IPS-11a (cell line): ENCODE data around the gene TGM6.

Source experiments
- H3K4me3 ChIP-seq: one replicate; pipeline ENCODE4 v1.5.1; 2013; ENCODE audit warnings: low read depth, low read length, control low read depth

The TGM6 gene

DNA sequence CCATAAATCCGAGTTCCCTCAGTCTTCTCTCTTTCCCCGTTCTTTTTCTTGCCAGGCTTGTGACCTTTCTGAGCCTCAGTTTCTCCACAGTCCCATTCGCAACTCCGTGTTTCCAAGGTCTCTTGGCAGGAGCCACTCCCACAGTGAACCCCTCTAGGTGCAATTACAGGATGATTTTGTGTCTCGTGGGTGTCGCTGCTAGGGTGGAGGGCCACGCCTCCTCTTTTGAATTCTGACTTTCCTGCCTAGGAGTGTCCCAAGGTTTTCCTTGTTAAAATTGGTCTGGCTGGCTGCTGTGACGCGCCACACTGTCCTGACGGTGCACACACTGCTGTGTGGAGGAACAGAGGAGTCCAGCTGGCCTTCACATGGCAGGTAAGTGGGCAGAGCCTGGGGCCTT lies at the start of gene TGM6:
Gene TGM6, plus strand, starts transcription at position 301 of the 400 bp plus-strand sequence. Its CDS starts 68 bp downstream, at position 369.
- H3K4me3 ChIP-seq, result no peak within 1 kb of the TSS

DNA sequence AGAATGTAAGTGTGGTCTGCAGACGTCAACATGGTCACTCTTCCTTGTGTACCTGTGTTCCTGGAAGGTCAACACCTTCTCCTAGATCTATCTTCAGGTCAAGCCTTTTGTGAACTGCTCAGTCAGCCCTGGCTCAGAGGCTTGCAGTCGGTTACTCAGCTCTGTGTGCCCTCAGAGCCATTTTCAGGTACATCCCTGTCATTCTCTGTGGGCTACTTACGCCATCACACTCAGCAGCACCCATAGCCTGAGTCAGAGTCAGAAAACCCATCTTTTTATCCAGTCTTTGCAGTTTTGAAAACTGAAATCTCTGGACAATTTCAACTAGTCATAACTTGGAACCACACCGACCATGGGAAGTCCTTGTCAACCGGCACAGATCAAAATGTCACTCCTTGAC lies 49.6 kb upstream of the TGM6 start:
- no peak overlapping the region for H3K4me3 ChIP-seq

DNA sequence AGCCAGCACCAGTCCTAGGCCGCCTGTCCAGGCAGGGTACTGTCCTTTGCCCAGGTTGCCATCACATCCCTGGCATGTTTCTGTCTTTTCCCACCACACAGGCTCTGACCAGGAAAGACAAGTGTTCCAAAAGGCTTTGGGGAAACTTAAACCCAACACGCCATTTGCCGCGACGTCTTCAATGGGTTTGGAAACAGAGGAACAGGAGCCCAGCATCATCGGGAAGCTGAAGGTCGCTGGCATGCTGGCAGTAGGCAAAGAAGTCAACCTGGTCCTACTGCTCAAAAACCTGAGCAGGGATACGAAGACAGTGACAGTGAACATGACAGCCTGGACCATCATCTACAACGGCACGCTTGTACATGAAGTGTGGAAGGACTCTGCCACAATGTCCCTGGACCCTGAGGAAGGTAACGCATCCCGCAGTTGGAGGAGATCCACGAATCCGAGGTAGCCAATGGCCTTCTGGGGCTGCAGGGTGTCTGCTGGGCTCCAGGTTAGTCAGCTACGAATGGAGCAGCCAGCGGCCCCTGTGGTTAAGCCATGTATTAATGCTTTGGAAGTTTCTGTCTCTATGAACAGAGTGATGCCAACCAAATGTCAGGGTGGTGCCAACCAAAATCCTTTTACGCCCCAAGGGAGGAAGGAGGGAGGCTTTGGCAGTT lies 48.7 kb upstream of the TGM6 start:
- H3K4me3 ChIP-seq, result no peak overlapping the region

DNA sequence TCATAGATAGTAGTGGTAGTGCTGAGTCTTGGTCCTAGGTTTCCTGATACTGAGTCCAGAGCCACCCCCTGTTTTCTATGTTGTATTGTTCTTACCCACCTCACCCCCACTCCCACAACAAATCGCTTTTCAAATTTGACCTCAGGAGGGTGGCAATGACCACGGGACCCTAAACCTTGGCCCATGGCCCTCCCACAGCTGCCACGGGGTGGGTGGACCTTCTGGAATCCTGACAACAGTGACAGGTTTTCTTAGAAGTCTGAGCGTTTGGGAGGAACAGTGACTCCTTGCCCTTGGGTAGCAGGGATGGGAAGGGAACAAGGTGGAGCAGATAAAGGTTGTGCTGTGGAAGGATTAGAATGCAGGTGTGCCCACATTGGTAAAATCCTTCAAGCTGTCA lies 48.0 kb upstream of the TGM6 start:
- H3K4me3 ChIP-seq, result no peak overlapping the region

DNA sequence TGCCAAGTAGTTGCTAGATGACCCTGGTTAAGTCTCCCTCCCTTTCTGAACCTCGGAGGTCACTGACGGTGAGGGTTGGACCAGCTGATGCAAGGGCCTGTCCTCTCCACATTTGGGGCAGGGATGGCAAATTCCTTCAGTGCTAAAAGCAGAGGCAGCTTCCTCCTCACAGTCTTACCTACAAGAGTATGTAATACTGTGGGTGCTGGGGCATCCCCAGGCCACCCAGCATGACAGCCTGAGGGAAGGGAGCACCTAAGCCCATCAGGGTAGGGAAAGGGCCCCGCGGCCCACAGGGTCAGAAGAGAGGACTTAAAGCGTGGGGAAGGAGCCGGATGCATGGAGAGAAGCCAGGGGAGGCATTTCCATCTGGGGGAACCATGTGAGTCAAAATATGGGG lies 46.9 kb upstream of the TGM6 start:
- H3K4me3 ChIP-seq, result no peak overlapping the region

DNA sequence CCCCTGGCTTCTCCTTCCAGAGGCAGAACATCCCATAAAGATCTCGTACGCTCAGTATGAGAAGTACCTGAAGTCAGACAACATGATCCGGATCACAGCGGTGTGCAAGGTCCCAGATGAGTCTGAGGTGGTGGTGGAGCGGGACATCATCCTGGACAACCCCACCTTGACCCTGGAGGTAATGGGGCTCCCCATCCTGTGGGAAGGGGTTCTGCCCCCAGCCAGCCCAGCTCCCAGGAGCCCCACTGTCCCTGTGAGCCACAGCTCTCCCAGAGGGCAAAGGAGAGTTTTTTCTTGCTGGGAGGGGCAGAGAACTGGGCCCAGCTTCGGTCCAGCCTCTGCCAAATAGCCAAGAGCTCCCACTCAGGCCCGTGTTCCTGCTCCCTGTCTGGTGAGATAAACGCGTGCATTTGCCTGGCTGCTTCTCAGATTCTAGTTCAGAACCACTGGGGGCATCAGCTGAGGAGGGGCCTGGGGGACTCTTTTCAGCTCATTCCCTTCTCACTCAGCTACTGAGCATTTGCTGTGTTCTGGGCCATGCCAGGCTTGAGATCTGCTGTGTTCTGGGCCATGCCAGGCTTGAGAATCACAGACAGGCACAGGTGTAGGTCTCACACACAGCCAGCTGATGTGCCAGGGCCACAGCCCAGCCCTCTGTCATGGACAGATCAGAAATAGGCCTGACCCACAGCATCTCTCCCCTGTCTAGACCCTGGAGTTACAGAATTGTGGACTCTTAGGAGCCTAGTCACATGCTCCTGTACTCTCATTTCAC lies 45.4 kb upstream of the TGM6 start:
- no peak overlapping the region for H3K4me3 ChIP-seq

DNA sequence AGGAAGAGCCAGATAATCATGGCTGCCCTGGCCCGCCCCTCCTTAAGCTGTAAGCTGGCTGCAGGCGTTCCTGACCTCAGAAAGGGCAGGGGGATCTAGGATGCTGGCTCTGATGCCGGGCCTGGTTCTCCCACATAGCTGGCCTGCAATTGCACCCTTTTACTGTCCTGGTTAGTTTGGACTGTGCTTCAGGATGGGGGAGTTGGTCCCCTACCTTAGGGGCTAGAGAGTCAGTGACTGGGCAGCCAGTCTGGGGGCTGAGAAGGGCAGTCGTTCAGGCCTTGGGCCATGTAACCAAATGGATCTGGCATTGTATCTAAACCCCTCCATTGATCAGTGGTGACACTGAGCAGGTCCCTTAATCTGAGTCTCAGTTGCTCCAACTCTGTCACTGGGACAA lies 44.2 kb upstream of the TGM6 start:
- no peak overlapping the region for H3K4me3 ChIP-seq

DNA sequence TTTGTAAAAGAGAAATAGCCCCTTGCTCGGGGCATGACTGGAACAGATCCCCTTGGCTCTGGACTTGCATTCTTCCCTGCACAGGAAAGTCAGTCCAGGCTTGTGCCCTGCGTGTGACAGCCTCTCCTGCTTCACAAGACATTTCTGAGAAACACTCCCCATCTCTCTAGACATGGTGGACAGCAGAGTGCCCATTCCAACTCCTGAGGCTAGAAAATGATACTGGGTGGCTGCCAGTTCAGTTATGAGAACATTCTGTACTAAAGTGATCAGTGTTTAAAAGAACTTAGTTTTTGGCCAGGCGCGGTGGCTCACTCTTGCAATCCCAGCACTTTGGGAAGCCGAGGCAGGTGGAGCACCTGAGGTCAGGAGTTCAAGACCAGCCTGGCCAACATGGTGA lies 43.6 kb upstream of the TGM6 start:
- no peak overlapping the region for H3K4me3 ChIP-seq

DNA sequence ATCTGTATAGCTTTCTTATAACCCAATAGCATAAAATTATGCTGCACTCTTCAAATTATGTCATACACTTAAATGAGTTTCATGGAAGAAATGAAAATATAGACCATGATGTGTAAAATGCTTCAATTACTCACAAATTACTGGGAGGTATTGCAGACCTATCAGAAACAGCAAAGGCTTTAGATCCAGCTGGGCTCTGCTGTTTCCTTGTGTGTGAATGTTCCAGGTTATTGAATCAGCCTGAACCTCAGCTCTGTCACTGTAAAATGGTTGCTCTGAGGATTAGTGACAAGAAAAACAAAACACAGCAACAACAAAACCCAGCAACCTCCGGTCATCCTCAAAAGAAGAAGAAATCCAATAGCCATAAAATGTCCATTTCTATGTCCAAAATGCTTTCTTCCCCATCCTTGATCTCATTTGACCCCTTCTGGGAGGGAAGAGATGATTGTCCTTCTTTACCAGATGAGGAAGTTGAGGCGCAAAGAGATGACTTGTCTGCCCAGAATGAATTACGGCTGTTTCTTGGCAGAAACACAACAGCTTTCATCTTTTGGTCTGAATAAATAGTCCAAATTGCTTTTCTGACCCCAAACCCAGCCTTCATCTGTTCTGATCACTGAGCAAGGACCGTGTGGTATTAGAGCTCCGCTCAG lies 42.2 kb upstream of the TGM6 start:
- H3K4me3 ChIP-seq, result no peak overlapping the region

DNA sequence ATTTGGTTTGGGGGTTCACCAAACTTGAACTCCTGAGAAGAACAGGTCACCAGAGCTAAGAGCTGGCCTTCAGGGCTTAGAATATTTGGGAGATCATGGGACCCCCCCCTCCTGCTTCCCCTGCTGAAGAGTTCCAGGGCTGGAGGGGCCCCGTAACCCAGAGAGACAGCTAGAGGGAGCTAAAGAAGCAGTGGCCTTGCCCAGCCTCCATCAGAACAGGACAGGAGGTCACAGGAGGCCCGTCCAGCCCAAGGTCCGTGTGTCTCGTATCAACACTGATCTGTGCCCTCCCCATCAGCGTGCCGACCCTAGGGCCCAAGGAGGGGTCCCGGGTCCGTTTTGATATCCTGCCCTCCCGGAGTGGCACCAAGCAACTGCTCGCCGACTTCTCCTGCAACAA lies 40.6 kb upstream of the TGM6 start:
- no peak overlapping the region for H3K4me3 ChIP-seq

DNA sequence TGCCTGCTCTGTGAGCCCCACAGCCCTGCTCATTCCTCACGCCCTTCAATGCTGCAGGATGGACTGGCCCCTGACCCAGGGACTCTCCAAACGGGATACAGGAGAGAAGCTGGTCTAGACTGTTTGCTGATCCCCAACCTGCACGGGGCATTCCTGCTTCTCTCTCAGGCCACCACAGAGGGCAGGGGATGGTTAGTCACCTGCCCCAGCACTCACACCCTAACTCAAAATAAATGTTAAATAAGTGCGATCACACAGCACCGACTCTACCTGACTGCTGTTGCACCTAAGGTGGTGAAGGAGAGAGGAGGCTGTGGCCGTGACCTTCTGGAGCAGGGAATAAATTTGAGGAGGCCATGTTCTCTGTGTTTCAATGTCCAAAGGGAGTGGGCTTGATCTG lies 39.9 kb upstream of the TGM6 start:
- H3K4me3 ChIP-seq, result no peak overlapping the region

DNA sequence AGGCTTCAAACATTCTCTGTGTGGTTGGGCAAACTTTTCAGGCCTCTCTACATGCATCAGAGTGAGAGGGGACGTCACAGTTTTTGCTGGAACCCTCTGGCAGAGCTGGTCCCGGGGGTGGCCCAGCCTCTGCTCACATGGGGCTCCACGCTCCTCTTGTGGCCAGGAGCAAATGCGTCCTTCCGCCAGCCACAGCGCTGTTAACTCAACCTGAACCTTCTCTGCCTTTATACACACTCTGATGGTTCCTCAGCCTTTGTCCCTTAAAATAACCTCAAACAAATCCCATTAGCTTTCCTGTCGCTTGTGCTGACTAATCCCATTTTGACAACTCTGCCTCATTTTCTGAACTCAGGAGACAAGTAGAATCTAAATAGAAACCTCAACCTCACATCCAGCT lies 39.4 kb upstream of the TGM6 start:
- H3K4me3 ChIP-seq, result no peak overlapping the region

DNA sequence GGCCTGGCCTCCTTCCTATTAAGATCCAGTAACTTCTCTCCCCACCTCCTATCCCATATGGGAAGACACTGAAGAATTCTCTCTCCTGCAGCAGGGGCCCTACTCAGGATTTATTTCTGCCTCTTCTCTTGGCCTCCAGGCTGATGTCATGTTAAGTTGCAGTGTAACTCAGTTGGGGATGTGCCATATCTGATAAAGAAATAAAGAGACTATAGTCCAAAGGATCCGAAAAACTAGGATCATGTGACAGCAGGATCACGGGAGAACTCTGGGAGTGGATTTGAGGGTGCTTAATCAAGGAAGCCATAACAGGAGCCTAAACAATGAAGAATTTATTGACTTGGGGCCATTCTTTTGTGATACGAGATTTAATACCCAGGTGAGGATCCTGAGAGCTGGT lies 38.5 kb upstream of the TGM6 start:
- H3K4me3 ChIP-seq, result no peak overlapping the region

DNA sequence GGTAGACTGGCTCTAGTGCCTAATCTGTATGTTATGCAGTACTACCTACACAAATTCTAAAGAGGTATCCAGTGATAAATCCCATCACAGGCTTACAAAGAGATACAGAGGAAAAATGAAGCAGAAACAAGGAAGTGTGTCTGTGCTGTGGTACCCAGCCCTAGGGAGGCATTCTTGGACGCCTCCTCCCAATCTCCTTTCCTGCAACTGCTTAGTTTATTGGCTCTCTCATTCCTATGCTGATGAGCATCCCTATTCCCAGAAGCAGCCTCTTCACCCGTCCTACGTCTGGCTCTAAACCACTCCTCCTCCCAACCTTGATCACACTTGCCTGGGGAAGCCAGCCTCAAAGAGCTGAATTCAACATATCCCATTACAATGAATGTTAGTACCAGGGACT lies 34.5 kb upstream of the TGM6 start:
- no peak overlapping the region for H3K4me3 ChIP-seq

DNA sequence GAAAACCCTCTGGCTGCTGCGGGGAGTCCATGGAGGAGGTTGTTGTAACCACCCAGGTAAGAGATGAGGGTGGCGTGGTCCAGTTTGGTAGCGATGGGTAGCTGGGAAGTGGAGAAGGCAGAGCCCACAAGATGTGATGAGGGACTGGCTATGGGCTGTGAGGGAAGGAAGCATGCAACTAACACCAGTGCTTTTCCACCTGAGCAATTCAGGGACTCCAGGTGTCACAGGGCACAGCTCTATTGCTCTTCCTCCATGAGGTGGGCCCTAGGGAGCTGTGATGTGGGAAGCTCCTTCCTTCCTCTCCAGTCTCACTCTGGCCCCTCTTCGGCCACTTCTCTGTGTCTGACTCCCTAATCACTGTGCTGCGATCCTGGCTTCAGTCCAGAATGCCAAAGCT lies 32.4 kb upstream of the TGM6 start:
- no peak overlapping the region for H3K4me3 ChIP-seq

DNA sequence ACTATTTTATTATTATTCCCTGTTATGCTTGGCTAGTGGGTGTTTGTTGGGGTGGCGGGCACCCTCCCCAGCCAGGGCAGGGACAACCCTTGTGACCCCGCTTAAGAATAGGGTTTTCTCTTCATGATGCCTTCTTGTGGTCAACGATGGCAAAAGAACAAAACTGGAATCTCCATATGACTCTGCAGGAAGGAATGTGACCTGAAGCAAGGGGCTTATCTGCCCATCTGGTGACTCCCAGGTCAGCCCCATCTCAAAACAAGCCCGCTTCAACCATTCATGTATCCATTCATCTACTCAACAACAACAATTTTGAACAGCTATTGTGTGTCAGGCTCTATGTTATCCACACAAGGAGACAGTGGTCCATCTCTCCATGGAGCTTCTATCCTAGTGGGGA lies 30.9 kb upstream of the TGM6 start:
- no peak overlapping the region for H3K4me3 ChIP-seq

DNA sequence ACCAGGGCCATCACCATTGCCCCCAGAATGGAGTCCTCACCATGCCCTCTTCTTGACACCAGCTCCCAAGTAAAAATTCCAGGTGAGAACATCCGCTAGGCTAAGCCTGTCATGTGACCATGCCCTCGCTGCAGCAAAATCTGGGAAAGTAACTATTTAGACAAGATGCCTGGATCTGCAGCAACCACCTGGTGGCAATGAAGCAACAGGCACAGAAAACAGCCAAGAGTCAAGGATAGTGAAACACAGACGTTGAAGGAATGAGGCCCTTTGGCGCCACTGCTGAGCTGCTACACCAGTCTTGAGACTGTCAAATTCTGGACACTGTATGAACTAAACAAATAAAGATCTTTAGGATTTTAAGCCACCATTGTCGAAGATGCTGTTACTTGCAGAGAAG lies 30.1 kb upstream of the TGM6 start:
- H3K4me3 ChIP-seq, result no peak overlapping the region

DNA sequence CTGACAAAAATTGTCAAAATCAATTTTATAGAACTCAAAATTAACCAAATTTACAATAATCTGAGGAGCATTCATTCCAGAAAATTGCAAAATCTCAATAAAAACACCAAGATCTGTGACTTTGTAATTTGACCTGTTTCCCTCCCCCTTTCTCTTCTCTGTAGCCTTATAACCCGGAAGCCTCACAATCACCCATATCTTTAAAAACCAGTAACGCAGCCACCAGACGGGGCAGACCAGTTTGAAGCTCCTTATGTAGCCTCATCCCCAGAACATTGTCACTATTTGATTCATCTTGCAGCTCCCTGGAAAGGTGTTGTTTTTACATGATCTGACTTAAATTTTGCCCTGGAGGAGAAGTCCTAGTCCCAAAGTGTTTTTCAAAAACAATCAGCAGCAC lies 27.5 kb upstream of the TGM6 start:
- no peak overlapping the region for H3K4me3 ChIP-seq

DNA sequence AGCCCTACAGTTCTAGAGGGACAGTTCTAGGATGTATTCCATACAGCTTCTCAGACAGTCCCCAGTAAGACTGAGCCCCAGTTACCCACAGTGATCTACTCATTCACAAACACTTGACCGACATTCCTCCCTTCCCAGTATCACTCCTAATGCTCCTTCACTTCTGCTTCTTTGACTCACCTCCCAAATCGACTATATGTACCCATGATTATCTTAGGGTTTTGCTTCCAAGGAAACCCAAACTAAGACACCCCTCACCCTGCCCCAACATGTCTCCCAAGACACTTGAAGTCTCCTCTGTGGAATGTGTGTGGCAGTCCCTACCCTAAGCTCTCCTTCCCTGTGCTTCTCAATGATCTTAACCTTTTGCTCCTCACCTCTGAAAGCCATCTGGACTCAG lies 23.6 kb upstream of the TGM6 start:
- H3K4me3 ChIP-seq, result no peak overlapping the region

DNA sequence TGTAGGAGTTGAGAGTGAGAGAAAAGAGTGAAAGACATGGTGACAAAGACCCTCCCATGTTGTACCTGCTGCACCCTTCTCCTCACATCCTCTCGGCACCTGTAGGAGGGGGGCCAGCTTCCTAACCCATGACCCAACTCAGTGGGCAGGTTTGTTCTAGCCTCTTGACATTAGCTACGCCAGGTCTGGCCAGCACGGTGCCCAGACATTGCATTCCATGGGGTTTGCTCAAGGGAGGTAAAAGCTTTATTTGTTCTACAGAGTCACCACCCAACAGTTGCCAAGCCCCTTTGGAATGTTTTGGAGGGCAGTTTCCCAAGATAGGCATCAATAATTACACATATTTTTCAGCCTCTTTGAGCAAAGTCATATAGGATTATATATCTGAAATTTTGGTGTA lies 22.7 kb upstream of the TGM6 start:
- no peak overlapping the region for H3K4me3 ChIP-seq

DNA sequence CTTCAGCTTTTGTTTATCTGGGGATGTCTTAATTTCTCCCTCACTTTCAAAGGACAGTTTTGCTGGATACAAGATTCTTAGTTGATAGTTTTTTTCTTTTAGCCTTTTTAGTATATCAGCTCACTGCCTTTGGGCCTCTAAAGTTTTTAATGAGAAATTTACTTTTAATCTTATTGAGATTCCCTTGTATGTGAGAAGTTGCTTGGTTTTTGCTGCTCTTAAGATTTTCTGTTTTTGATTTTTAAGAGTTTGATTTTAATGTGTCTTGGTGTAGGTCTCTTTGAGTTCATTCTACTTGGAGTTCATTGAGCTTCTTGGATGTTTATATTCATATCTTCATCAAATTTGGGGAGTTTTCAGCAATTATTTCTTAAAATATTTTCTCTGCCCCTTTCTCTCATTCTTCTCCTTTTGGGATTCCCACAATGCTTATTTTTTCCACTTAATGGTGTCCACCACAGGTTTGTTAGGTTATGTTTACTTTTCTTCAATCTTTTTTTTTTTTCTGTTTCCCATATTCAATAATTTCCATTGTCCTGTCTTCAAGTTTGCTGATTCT lies 19.6 kb upstream of the TGM6 start:
- H3K4me3 ChIP-seq, result no peak overlapping the region

DNA sequence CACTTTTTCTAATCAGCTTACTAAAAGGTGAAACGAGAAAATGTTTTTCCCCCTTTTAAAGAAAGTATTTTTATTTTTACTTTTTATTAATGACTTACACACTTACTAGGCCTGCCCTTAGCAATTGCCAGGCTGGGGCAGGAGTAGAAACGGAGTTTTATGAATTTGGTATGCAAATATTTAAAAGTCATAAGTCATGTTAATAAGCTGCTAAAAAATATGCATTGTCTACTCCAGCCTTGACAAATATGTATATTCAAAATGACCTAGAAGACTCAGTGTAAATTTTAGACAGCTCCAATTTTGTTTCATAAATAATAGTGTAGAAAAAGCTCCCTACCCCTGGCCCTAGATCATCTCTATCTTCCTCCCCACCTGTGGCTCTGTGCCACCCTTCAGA lies 17.5 kb upstream of the TGM6 start:
- no peak overlapping the region for H3K4me3 ChIP-seq
